Measurements from ENCODE around the gene GRB2.

- TF ChIP-seq, protein P1, sequence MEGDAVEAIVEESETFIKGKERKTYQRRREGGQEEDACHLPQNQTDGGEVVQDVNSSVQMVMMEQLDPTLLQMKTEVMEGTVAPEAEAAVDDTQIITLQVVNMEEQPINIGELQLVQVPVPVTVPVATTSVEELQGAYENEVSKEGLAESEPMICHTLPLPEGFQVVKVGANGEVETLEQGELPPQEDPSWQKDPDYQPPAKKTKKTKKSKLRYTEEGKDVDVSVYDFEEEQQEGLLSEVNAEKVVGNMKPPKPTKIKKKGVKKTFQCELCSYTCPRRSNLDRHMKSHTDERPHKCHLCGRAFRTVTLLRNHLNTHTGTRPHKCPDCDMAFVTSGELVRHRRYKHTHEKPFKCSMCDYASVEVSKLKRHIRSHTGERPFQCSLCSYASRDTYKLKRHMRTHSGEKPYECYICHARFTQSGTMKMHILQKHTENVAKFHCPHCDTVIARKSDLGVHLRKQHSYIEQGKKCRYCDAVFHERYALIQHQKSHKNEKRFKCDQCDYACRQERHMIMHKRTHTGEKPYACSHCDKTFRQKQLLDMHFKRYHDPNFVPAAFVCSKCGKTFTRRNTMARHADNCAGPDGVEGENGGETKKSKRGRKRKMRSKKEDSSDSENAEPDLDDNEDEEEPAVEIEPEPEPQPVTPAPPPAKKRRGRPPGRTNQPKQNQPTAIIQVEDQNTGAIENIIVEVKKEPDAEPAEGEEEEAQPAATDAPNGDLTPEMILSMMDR (IDR thresholded peaks at IDR 0.05): no peak
- TF ChIP-seq EZH2 (IDR thresholded peaks at IDR 0.05; ENCODE audit: borderline replicate concordance, insufficient read depth, low read depth, low read length, poor library complexity, severe bottlenecking): no peak
These were observed 104.4 kb downstream of the GRB2 start for GRCh38 chr17:75301049-75301448.

All from B cell (primary cell).